ENCODE data around the gene SEMA4A.
"Not testable (repeated sequence)": the region's sequence is repeated elsewhere in the genome, so short reads cannot be mapped to it uniquely, and the experiment has no call there.

Gene SEMA4A

DNA sequence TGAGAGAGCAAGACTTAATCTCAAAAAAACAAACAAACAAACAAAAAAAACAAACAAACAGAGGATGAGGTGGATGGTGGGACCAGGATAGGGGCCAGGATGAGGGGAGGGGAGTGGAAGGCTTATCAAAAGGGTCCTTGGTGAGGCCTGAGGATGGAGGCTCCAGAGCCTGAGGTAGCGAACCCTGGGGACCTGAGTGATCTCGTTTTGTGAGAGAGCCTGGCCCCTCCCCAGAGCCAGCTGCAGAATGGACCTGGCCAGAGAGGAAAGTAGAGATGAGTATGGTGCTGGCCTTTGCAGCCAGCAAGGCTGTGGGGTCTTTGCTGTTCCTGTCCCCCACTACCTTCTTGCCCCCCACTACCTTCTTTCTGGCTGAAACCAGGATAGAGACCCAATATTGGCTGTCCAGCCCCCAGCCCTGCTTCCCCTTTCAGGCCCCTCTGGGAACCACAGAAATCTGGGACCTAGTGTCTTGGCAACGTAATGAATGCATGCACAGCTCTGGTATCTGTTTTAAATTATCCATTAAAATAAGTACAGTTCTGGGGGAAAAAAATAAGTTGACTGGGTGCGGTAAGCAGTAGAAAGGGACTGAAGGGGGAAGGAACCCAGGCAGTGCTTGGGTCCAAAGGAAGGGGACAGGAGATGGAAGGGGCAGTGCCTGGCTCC, 40.0 kb upstream of the SEMA4A start:
- Histone ChIP-seq H3K4me1 (ENCODE audit: insufficient read depth, low read length) (peaks cover 15% of the 10 kb centered on the region), H3K4me3 (ENCODE audit: low read length) (no peak overlapping the region), H3K36me3 (ENCODE audit: insufficient read depth, low read length) (no peaks in the 10 kb centered on the region), H3K9me3 (ENCODE audit: insufficient read depth, low read depth, low read length) (no peaks in the 10 kb centered on the region), H3K9ac (ENCODE audit: low read depth, low read length) (peak overlapping the region; percentile 28; the same call in 1 of the 2 replicates), H3K27me3 (ENCODE audit: insufficient read depth, low read length) (no peaks in the 10 kb centered on the region), H3K27ac (ENCODE audit: low read depth, low read length) (no peak overlapping the region)
- 70% methylated on average over 4 of the region's 4 CpGs for WGBS

DNA sequence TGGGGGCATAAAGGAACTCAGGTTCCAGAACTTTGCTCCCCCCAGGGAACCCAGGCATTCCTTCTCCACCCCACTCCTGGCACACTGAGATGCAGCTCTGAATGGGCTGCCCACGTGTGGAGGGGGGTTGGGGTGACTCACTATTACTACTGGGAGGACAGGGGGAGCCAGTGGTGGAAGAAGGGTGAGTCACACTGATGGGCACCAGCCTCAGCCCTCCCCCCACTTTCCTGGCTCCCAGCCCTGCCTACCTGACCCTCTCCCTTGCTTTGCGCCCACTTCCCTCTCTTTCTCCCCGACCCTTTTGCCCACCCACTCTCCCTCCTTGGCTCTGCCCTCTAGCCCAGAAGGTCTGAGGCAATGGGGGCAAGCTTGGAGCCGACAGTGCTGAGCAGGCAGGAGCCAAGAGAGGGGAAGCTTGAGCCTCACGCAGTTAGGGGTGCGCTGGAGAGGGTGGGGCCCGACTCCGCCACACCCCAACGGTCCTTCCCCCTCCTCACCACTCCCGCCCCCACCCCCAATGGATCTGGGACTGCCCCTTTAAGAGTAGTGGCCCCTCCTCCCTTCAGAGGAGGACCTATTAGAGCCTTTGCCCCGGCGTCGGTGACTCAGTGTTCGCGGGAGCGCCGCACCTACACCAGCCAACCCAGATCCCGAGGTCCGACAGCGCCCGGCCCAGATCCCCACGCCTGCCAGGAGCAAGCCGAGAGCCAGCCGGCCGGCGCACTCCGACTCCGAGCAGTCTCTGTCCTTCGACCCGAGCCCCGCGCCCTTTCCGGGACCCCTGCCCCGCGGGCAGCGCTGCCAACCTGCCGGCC, 39.1 kb upstream of the SEMA4A start, which contains the start of gene LMNA:
LMNA (plus strand) TSS at position 611 of the 818 bp plus-strand sequence. CDS start 208 bp downstream, outside the sequence.
- WGBS: under 1% methylated on average over 34 of the region's 37 CpGs
- peaks cover 18% of the 10 kb centered on the region for H3K4me1 ChIP-seq (ENCODE audit: insufficient read depth, low read length)

DNA sequence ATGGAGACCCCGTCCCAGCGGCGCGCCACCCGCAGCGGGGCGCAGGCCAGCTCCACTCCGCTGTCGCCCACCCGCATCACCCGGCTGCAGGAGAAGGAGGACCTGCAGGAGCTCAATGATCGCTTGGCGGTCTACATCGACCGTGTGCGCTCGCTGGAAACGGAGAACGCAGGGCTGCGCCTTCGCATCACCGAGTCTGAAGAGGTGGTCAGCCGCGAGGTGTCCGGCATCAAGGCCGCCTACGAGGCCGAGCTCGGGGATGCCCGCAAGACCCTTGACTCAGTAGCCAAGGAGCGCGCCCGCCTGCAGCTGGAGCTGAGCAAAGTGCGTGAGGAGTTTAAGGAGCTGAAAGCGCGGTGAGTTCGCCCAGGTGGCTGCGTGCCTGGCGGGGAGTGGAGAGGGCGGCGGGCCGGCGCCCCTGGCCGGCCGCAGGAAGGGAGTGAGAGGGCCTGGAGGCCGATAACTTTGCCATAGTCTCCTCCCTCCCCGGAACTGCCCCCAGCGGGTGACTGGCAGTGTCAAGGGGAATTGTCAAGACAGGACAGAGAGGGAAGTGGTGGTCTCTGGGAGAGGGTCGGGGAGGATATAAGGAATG, 38.4 kb upstream of the SEMA4A start:
- Histone ChIP-seq H3K27me3 (ENCODE audit: insufficient read depth, low read length) (no peaks in the 10 kb centered on the region), H3K4me1 (ENCODE audit: insufficient read depth, low read length) (peaks cover 20% of the 10 kb centered on the region), H3K27ac (ENCODE audit: low read depth, low read length) (peak overlapping the region; percentile 42; the same call in 1 of the 2 replicates), H3K9ac (ENCODE audit: low read depth, low read length) (peak overlapping the region; percentile 66), H3K9me3 (ENCODE audit: insufficient read depth, low read depth, low read length) (no peaks in the 10 kb centered on the region), H3K4me3 (ENCODE audit: low read length) (peak overlapping the region; percentile 93), H3K36me3 (ENCODE audit: insufficient read depth, low read length) (no peaks in the 10 kb centered on the region)
- 1% methylated on average over 49 of the region's 49 CpGs for WGBS

More for the DNA sequence above, 39.1 kb upstream of the SEMA4A start, which contains the start of gene LMNA:
- H3K27ac ChIP-seq (ENCODE audit: low read depth, low read length): peak within 1 kb of the TSS; percentile 76
- peak within 1 kb of the TSS; percentile 93 for H3K4me3 ChIP-seq (ENCODE audit: low read length)
- H3K9ac ChIP-seq (ENCODE audit: low read depth, low read length): peak within 1 kb of the TSS; percentile 66
- no peaks in the 10 kb centered on the region for H3K36me3 ChIP-seq (ENCODE audit: insufficient read depth, low read length)
- H3K27me3 ChIP-seq (ENCODE audit: insufficient read depth, low read length): no peaks in the 10 kb centered on the region
- no peaks in the 10 kb centered on the region for H3K9me3 ChIP-seq (ENCODE audit: insufficient read depth, low read depth, low read length)

DNA sequence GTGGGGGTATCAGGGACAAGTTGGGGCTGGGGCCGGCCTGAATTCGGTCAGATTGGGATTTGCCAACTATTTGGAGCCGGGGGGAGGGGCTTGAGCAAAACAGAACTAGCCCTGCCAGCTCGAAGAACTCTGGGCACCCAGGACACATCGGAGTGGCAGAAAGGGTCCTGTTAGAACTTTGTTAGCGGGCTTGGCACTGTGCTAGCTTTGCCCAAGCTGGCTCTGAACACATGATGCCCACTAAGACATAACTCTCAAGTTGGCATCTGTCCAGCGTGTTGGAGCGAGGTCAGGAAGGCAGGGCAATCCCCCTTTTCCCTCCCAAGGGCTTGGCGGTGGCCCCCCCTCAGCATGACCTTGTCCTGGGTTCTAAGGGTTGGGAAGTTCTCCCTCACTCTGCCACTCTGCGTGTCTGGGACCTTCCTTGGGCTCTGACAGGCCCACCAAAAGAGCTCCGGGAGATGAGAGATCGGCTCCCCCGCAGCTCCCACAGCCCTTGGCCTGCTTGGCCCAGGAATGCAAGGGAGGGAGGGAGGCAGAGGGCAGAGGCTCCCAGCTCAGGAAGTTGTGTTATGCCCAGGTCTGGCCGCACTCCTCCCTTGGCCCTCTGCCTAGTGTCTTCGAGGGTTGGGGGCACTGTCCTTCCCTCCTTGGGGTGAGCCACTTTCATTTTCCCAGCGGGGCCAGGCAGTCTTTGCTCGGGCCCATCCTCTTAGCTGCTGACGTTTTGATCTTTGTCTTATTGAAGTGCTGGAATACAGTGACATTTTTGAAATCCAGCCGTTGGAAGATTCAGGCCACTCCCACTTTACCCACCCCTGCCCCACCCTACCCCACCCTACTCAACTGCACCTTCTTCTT, 37.6 kb upstream of the SEMA4A start:
- peaks cover 20% of the 10 kb centered on the region for H3K4me1 ChIP-seq (ENCODE audit: insufficient read depth, low read length)
- H3K4me3 ChIP-seq (ENCODE audit: low read length): peak overlapping the region; percentile 93
- H3K27ac ChIP-seq (ENCODE audit: low read depth, low read length): no peak overlapping the region

DNA sequence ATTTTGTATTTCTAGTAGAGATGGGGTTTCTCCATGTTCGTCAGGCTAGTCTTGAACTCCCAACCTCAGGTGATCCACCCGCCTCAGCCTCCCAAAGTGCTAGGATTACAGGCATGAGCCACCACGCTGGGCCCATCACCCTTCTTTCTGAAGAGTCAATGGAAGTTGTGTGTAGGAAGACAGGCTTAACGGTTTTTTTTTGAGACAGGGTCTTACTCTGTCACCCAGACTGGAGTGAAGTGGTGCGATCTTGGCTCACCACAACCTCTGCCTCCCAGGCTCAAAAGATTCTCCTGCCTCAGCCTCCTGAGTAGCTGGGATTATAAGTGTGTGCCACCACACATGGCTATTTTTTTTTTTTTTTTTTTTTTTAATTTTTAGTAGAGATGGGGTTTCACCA, 36.7 kb upstream of the SEMA4A start:
- H3K9me3 ChIP-seq (ENCODE audit: insufficient read depth, low read depth, low read length); H3K27ac ChIP-seq (ENCODE audit: low read depth, low read length); H3K36me3 ChIP-seq (ENCODE audit: insufficient read depth, low read length); H3K9ac ChIP-seq (ENCODE audit: low read depth, low read length); H3K27me3 ChIP-seq (ENCODE audit: insufficient read depth, low read length): not testable (repeated sequence)
- 96% methylated on average over 4 of the region's 5 CpGs for WGBS
- Histone ChIP-seq H3K4me3 (ENCODE audit: low read length) (peak overlapping the region; percentile 93; the same call in 1 of the 2 replicates), H3K4me1 (ENCODE audit: insufficient read depth, low read length) (peaks cover 28% of the 10 kb centered on the region)

More for the DNA sequence above, 37.6 kb upstream of the SEMA4A start:
- Histone ChIP-seq H3K9me3 (ENCODE audit: insufficient read depth, low read depth, low read length) (no peaks in the 10 kb centered on the region), H3K36me3 (ENCODE audit: insufficient read depth, low read length) (no peaks in the 10 kb centered on the region), H3K9ac (ENCODE audit: low read depth, low read length) (peak overlapping the region; percentile 66), H3K27me3 (ENCODE audit: insufficient read depth, low read length) (no peaks in the 10 kb centered on the region)
- 16% methylated on average over 19 of the region's 19 CpGs for WGBS

DNA sequence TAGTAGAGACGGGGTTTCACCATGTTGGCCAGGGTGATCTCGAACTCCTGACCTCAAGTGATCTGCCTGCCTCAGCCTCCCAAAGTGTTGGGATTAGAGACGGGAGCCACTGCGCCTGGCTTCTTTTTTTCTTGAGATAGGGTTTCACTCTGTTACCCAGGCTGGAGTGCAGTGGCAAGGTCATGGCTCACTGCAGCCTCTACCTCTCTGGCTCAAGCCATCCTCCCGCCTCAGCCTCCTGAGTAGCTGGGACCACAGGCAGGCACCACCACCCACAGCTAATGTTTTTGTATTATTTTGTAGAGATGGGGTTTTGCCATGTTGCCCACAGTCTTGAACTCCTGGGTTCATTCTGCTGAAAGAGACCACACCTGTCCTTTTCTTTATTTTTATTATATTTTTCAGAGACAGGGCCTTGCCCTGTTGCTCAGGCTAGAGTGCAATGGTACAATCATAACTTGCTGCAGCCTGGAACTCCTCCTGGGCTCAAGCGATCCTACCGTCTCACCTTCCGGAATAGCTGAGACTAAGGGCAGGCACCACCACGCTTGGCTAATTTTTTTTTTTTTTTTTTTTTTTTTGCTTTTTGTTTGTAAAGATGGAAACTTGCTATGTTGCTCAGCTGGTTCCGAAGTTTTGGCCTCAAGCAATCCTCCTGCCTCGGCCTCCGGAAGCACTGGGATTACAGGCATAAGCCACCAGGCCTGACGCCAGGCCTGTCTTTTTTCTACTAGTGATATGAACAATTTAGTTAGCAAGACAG, 35.8 kb upstream of the SEMA4A start:
- no peaks in the 10 kb centered on the region for H3K27me3 ChIP-seq (ENCODE audit: insufficient read depth, low read length)
- H3K4me1 ChIP-seq (ENCODE audit: insufficient read depth, low read length): peaks cover 37% of the 10 kb centered on the region
- H3K36me3 ChIP-seq (ENCODE audit: insufficient read depth, low read length): no peaks in the 10 kb centered on the region
- H3K9ac ChIP-seq (ENCODE audit: low read depth, low read length): no peak overlapping the region
- WGBS: 96% methylated on average over 13 of the region's 13 CpGs
- H3K4me3 ChIP-seq (ENCODE audit: low read length): no peak overlapping the region
- no peak overlapping the region for H3K27ac ChIP-seq (ENCODE audit: low read depth, low read length)
- H3K9me3 ChIP-seq (ENCODE audit: insufficient read depth, low read depth, low read length): no peaks in the 10 kb centered on the region

DNA sequence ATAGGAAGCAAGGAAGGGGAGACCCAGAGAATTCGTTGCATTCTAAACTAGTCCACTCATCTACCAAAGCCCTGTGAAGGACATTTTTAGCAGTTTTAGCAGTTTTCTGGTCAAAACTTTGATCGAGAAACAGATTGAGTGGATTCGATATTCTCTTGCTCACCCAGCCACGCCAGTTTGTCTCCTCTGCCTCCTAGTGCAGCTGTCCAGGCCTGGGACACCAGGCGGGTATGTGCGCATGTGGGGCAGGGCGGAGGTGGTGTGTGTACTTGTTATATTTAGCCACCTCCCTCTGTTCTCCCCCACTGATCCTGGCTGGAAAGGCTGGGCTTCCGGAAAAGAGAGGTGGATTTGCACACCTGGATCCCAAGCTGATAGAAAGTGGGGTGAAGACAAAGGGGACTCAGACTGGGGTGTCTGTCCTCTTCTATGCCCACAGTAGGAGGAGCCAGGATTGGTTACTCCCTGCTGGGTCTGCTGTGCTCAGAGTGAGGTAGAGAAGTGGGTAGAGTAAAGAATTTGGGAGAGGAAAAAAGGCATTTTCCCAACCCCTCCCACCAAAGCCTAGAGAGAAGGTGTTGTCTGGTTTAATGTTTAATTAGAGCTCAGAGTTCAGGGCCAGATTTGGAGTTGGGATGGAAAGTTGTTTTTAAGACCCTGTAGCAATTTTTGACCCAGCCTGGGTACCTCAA, 35.1 kb upstream of the SEMA4A start:
- Histone ChIP-seq H3K27me3 (ENCODE audit: insufficient read depth, low read length) (no peaks in the 10 kb centered on the region), H3K9ac (ENCODE audit: low read depth, low read length) (no peak overlapping the region), H3K27ac (ENCODE audit: low read depth, low read length) (no peak overlapping the region), H3K4me1 (ENCODE audit: insufficient read depth, low read length) (peaks cover 42% of the 10 kb centered on the region), H3K9me3 (ENCODE audit: insufficient read depth, low read depth, low read length) (no peaks in the 10 kb centered on the region), H3K36me3 (ENCODE audit: insufficient read depth, low read length) (no peaks in the 10 kb centered on the region), H3K4me3 (ENCODE audit: low read length) (no peak overlapping the region)
- 87% methylated on average over 5 of the region's 8 CpGs for WGBS

DNA sequence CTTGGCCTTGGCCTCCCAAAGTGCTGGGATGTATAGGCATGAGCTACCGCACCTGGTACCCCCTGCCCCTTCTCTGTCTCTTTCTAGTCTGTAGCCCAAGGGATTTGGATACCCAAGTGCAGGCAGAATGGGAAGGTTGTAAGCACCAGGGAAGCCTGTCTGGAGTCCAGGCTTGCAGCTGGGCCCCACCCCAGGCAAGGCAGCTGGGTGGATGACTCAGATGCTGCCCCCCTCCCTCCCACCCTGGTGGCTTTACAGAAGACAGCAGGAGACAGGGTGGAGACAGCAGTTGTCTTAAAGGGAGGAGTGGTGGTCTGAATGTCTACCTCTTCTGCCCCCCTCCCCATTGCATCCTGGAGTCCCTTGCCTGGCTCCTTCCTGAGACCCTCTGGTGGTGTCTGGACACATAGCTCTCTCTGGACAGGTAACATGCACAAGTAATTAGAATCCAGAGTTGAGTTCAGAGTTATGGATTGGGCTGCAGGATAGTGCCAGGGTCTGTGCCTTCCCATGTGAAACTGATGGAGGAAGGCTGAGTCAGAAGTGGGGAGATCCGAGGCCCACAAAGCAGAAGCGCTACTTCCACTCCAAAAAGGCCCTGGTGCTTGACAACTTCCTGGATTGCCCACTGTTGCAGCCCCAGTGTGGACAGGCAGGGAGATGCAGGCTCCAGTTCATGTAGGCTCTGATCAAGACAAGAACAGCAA, 33.7 kb upstream of the SEMA4A start:
- 90% methylated on average over 3 of the region's 3 CpGs for WGBS
- no peak overlapping the region for H3K9ac ChIP-seq (ENCODE audit: low read depth, low read length)
- H3K27ac ChIP-seq (ENCODE audit: low read depth, low read length): no peak overlapping the region
- no peak overlapping the region for H3K4me3 ChIP-seq (ENCODE audit: low read length)
- no peaks in the 10 kb centered on the region for H3K27me3 ChIP-seq (ENCODE audit: insufficient read depth, low read length)
- H3K9me3 ChIP-seq (ENCODE audit: insufficient read depth, low read depth, low read length): no peaks in the 10 kb centered on the region
- H3K4me1 ChIP-seq (ENCODE audit: insufficient read depth, low read length): peaks cover 41% of the 10 kb centered on the region
- no peaks in the 10 kb centered on the region for H3K36me3 ChIP-seq (ENCODE audit: insufficient read depth, low read length)

DNA sequence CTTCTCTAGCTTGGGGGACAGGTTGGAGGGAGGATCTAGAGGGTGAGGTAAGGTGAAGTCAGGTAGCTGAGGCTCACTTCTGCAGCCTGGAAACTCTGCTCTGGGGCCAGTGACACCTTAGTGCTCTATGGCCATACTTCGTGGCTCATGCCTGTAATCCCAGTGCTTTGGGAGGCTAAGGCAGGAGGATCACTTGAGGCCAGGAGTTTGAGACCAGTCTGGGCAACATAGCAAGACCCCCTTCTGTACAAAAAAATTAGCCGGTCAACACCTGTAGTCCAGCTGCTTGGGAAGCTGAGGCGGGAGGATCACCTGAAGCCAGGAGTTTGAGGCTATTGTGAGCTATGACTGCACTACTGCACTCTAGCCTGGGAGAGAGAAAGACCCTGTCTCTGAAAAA, 33.1 kb upstream of the SEMA4A start:
- Histone ChIP-seq H3K4me1 (ENCODE audit: insufficient read depth, low read length) (peaks cover 45% of the 10 kb centered on the region), H3K9ac (ENCODE audit: low read depth, low read length) (no peak overlapping the region)

More for the DNA sequence above, 33.1 kb upstream of the SEMA4A start:
- 88% methylated on average over 3 of the region's 3 CpGs for WGBS
- H3K4me3 ChIP-seq (ENCODE audit: low read length): no peak overlapping the region
- H3K27me3 ChIP-seq (ENCODE audit: insufficient read depth, low read length): no peaks in the 10 kb centered on the region
- no peak overlapping the region for H3K27ac ChIP-seq (ENCODE audit: low read depth, low read length)
- no peaks in the 10 kb centered on the region for H3K9me3 ChIP-seq (ENCODE audit: insufficient read depth, low read depth, low read length)
- no peaks in the 10 kb centered on the region for H3K36me3 ChIP-seq (ENCODE audit: insufficient read depth, low read length)

Measured in HUES64 (cell line).